ENCODE results near the gene PHF19. TPM values are rescaled to one million over a fixed set of nuclear protein-coding genes. Genes with fewer than 3 reads are reported as not detected.

PHF19 gene
- total and polyA plus RNA-seq, 10 of the 15 experiments (the other 5 are each of a cell fraction or from before 2014, with no cell fraction given), result 26.0 to 133 (median 87.7) TPM

GRCh38 chr9:120856700-120857099 lies 20.3 kb downstream of the PHF19 start:
- POLR2A ChIA-PET, result no interaction called here

More at GRCh38 chr9:120856700-120857099, 20.3 kb downstream of the PHF19 start:
- Histone ChIP-seq H3K4me1 (ENCODE audit: control insufficient read depth, insufficient read depth, low read length) (no peaks in the 10 kb centered on the region), H3K79me2 (ENCODE audit: control insufficient read depth, insufficient read depth, low read length) (no peaks in the 10 kb centered on the region), H3K36me3 (ENCODE audit: control insufficient read depth in 2 of 2, insufficient read depth in 2 of 2, low read length in 1 of 2) (peaks cover 31 to 33% of the 10 kb centered on the region in 2 experiments), H3K4me2 (ENCODE audit: control insufficient read depth, insufficient read depth) (no peak overlapping the region), H2AFZ (ENCODE audit: control insufficient read depth, low read depth, low read length) (no peak overlapping the region), H3K27me3 (replicated peaks in 1 of 2; ENCODE audit: control insufficient read depth in 2 of 2, insufficient read depth in 2 of 2, low read length in 1 of 2) (no peaks in the 10 kb centered on the region), H3K4me3 (no peak overlapping the region), H4K20me1 (ENCODE audit: control insufficient read depth, insufficient read depth) (no peaks in the 10 kb centered on the region), H3K9ac (ENCODE audit: control insufficient read depth, insufficient read depth, low read length) (no peak overlapping the region), H3K9me3 (replicated peaks; ENCODE audit: control insufficient read depth, insufficient read depth, low read length) (no peaks in the 10 kb centered on the region), H3K27ac (ENCODE audit: control insufficient read depth, insufficient read depth) (no peak overlapping the region)
- BruUV-seq (replicated peaks), result no TSS peak
- RAD21 ChIA-PET (ENCODE audit: unreplicated experiment), result no interaction called here
- FAIRE-seq (no peak), ATAC-seq (no peak), DNase-seq (ENCODE audit: low read depth, low spot score) (no peak)
- SMC1A ChIA-PET (ENCODE audit: uncharacterized antibody, unreplicated experiment), result interaction anchor here (1.6 kb wide), 1 partner anchor 11 kb away, joined by 3 read pairs; no protein-coding TSS in a partner anchor
- WGBS (ENCODE audit: insufficient coverage, insufficient replicate concordance, low lambda C conversion rate, missing lambda C conversion rate), result 94% methylated on average over 4 of the region's 4 CpGs
- intact Hi-C loops (cut with micrococcal nuclease; ENCODE audit: unreplicated experiment) (no loop called here), in situ Hi-C loops (cut with MboI) (no loop called here)
- TF ChIP-seq CHD4 (IDR thresholded peaks at IDR 0.05), result no peak
- TF ChIP-seq ZNF217 (IDR thresholded peaks at IDR 0.05), result no peak
- TF ChIP-seq CEBPZ (IDR thresholded peaks at IDR 0.05; ENCODE audit: low read depth, low read length), result no peak
- no peak for TF ChIP-seq SIX5 (IDR thresholded peaks at IDR 0.05; ENCODE audit: low read depth, low read length, severe bottlenecking)
- no peak for TF ChIP-seq IRF3 (IDR thresholded peaks at IDR 0.05)
- no peak for TF ChIP-seq TBL1XR1 (IDR thresholded peaks at IDR 0.05; ENCODE audit: low read depth, low read length)
- no peak for TF ChIP-seq E2F8 (IDR thresholded peaks at IDR 0.05; ENCODE audit: low read depth, partially characterized antibody)
- TF ChIP-seq ZNF24 (IDR thresholded peaks at IDR 0.05), result no peak
- TF ChIP-seq RCOR1 (conservative IDR thresholded peaks at IDR 0.05; ENCODE audit: low read depth, low read length), result no peak
- no peak for TF ChIP-seq GATAD2B (conservative IDR thresholded peaks at IDR 0.05; ENCODE audit: low read depth)
- CTCF ChIA-PET, result no interaction called here

Data from GM12878 (cell line).